Measurements from ENCODE around the gene SLC6A5.

DNA sequence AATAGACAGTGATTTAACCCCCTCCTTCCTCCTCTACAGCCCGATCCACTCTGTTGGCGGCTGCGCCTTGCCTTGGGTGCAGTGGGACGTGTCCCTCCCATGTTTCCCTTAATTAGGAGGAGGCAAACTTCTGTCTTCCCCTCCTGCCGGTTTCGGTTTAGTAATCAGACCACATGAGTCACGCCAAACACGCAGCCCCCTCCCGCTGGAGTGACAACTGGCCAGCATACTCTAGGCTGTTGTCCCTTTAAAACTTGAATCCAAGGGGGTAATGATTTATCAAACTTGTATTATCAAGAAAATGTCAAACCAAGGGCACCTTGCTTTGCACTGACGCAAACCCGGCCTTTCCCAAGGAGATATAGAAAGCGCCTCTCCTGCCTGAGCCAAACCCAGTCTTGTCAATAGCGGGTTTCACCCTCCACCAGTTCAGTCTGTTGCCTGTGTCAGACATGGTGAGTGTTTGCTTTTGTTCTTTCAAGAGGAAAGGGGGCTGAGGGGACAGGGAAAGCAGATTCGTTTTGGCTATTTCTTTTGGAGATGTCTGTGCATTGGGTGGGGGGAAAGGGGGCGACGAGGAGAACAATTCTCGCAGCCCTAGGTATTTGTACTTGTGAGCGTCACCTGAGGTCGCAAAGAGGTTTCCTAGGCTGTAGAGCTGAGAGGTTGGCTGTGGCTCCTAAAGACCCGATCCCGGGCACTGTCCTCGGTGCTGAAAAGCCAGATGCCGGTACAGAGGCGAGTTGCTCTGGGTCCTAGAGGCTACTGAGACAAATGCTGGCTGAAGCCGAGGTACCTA, at the start of gene SLC6A5:
- TF ChIP-seq, protein P1, sequence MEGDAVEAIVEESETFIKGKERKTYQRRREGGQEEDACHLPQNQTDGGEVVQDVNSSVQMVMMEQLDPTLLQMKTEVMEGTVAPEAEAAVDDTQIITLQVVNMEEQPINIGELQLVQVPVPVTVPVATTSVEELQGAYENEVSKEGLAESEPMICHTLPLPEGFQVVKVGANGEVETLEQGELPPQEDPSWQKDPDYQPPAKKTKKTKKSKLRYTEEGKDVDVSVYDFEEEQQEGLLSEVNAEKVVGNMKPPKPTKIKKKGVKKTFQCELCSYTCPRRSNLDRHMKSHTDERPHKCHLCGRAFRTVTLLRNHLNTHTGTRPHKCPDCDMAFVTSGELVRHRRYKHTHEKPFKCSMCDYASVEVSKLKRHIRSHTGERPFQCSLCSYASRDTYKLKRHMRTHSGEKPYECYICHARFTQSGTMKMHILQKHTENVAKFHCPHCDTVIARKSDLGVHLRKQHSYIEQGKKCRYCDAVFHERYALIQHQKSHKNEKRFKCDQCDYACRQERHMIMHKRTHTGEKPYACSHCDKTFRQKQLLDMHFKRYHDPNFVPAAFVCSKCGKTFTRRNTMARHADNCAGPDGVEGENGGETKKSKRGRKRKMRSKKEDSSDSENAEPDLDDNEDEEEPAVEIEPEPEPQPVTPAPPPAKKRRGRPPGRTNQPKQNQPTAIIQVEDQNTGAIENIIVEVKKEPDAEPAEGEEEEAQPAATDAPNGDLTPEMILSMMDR (IDR thresholded peaks at IDR 0.05) = no peak
- TF ChIP-seq POLR2A (IDR thresholded peaks at IDR 0.05) = no peak

All from body of pancreas (tissue), 4 donors.